Measurements from ENCODE around the gene IFI44L. TPM values are rescaled to one million over a fixed set of nuclear protein-coding genes. Genes with fewer than 3 reads are reported as not detected.

The IFI44L gene
- total RNA-seq, 4 donors from 2014 or later: 0.57 to 4.6 (median 2.2) TPM

DNA sequence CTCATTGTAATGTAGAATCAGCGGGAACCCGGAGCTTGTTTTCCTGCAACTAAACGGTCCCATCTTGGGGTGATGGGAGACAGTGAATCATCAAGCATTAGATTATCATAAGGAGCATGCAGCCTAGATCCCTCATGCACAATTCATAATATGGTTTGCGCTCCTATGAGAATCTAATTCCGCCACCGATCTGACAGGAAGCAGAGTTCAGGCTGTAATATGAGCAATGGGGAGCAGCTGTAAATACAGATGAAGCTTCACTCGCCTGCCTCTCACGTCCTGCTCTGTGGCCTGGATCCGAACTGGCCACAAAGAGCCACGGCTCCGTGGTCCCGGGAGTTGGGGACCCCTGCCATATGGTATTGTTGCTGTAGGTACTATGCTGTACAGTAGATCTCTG is 31.0 kb downstream of the IFI44L start:
- no peak for DNase-seq (ENCODE audit: low spot score in 2 of 2)

DNA sequence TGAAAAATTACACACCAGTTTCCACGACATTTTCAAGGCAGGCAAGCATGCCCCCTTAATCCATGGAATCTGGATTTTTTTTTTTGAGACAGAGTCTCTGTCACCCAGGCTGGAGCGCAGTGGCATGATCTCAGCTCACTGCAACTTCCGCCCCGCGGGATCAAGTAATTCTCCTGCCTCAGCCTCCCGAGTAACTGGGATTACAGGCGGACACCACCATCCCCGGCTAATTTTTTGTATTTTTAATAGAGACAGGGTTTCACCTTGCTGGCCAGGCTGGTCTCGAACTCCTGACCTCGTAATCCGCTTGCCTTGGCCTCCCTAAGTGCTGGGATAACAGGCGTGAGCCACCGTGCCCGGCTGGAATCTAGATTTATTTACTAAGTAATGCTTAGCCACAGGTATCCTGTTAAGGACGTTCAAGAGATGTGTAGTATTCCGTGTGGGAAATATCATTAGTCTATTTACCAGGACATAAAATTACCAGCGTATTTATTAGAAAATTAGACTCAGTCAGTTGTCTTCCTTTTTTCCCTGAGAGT is 31.8 kb downstream of the IFI44L start:
- H3K27ac ChIP-seq: no peak overlapping the region
- WGBS: 91% methylated on average over 17 of the region's 17 CpGs

More for the DNA sequence above, 31.0 kb downstream of the IFI44L start:
- Histone ChIP-seq H3K9me3 (no peaks in the 10 kb centered on the region), H3K4me1 (peaks cover 15% of the 10 kb centered on the region), H3K27ac (peak overlapping the region; percentile 36), H3K4me3 (peak overlapping the region; percentile 41), H3K27me3 (no peaks in the 10 kb centered on the region), H3K36me3 (no peaks in the 10 kb centered on the region)
- no peak for TF ChIP-seq EP300 (IDR thresholded peaks at IDR 0.05)
- TF ChIP-seq, protein P1, sequence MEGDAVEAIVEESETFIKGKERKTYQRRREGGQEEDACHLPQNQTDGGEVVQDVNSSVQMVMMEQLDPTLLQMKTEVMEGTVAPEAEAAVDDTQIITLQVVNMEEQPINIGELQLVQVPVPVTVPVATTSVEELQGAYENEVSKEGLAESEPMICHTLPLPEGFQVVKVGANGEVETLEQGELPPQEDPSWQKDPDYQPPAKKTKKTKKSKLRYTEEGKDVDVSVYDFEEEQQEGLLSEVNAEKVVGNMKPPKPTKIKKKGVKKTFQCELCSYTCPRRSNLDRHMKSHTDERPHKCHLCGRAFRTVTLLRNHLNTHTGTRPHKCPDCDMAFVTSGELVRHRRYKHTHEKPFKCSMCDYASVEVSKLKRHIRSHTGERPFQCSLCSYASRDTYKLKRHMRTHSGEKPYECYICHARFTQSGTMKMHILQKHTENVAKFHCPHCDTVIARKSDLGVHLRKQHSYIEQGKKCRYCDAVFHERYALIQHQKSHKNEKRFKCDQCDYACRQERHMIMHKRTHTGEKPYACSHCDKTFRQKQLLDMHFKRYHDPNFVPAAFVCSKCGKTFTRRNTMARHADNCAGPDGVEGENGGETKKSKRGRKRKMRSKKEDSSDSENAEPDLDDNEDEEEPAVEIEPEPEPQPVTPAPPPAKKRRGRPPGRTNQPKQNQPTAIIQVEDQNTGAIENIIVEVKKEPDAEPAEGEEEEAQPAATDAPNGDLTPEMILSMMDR (IDR thresholded peaks at IDR 0.05): no peak
- no peak for TF ChIP-seq POLR2AphosphoS5 (IDR thresholded peaks at IDR 0.05)
- TF ChIP-seq POLR2A (IDR thresholded peaks at IDR 0.05): no peak
- WGBS: 62% methylated on average over 12 of the region's 12 CpGs

DNA sequence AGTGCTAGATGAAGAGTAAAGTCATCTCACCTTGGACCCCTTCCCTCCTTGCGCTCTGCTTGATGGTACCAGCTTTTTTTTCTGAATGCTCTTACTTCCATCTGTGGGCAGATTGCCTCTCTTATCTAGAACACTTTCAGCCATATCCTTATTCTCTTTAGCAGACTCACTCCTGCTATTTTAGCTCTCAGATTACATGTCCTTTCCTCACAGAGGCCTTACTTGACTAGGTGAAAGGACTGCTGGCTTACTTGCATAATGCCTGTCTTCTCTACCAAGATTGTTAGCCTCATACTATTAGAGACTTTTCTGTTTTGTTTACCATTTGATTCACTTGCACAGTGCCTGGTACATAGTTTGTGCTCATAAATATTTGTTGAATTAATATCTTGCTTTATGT is 38.7 kb downstream of the IFI44L start:
- Histone ChIP-seq H3K9me3 (no peaks in the 10 kb centered on the region), H3K27me3 (no peaks in the 10 kb centered on the region), H3K27ac (no peak overlapping the region), H3K4me3 (no peak overlapping the region), H3K4me1 (no peaks in the 10 kb centered on the region), H3K36me3 (peaks cover 32% of the 10 kb centered on the region)
- DNase-seq (ENCODE audit: low spot score in 2 of 2): no peak
- TF ChIP-seq POLR2AphosphoS5 (IDR thresholded peaks at IDR 0.05) (no peak), EP300 (IDR thresholded peaks at IDR 0.05) (no peak), POLR2A (IDR thresholded peaks at IDR 0.05) (no peak)
- TF ChIP-seq, protein P1 (IDR thresholded peaks at IDR 0.05): no peak
- WGBS: 98% methylated on average over 1 of the region's 1 CpG

More for the DNA sequence above, 31.8 kb downstream of the IFI44L start:
- H3K4me1 ChIP-seq: peaks cover 15% of the 10 kb centered on the region
- H3K36me3 ChIP-seq: no peaks in the 10 kb centered on the region
- H3K4me3 ChIP-seq: peak overlapping the region; percentile 41
- H3K27me3 ChIP-seq: no peaks in the 10 kb centered on the region
- no peak for DNase-seq (ENCODE audit: low spot score in 2 of 2)
- TF ChIP-seq, protein P1 (IDR thresholded peaks at IDR 0.05): no peak
- TF ChIP-seq POLR2AphosphoS5 (IDR thresholded peaks at IDR 0.05) (no peak), POLR2A (IDR thresholded peaks at IDR 0.05) (no peak), EP300 (IDR thresholded peaks at IDR 0.05) (no peak)
- H3K9me3 ChIP-seq: no peaks in the 10 kb centered on the region

DNA sequence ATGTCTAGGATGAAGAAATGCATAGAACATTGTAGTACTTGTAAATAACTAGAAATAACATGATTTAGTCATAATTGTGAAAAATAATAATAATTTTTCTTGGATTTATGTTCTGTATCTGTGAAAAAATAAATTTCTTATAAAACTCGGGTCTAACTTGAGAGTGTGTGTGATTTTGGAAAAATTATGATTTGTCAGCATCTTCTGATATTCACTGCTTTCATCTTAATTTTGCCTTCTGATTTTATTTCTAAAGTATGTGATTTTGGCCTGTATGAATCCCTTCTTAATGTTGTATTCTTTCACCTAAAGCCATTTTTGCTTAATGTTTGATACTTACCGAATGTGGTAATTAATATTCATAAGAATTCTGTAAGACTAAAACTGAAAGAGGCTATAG is 43.7 kb downstream of the IFI44L start:
- H3K27ac ChIP-seq: no peak overlapping the region
- no peaks in the 10 kb centered on the region for H3K9me3 ChIP-seq
- no peaks in the 10 kb centered on the region for H3K27me3 ChIP-seq
- no peaks in the 10 kb centered on the region for H3K4me1 ChIP-seq
- TF ChIP-seq POLR2AphosphoS5 (IDR thresholded peaks at IDR 0.05) (no peak), POLR2A (IDR thresholded peaks at IDR 0.05) (no peak), EP300 (IDR thresholded peaks at IDR 0.05) (no peak)
- TF ChIP-seq, protein P1 (IDR thresholded peaks at IDR 0.05): no peak
- H3K36me3 ChIP-seq: peaks cover 29% of the 10 kb centered on the region
- DNase-seq (ENCODE audit: low spot score in 2 of 2): no peak
- no peak overlapping the region for H3K4me3 ChIP-seq
- 87% methylated on average over 2 of the region's 2 CpGs for WGBS

DNA sequence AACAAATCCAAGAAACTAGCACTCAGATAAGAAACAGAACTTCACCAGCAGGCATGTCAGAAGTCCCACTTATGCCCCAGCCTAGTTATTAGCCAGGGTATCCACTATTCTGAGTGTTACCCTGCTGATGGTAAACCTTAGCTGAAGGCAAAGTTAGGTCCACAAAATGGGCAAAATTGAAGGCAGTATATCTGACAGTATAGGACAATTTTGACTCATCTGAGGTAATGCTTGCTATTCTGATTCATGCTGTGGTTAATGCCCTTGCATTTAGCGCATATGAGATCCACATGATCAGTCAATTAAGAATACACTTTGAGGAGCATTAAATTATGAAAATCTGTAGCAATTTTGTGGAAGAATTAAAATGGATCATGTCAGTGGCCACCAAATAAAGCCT is 44.5 kb downstream of the IFI44L start:
- Histone ChIP-seq H3K9me3 (no peaks in the 10 kb centered on the region), H3K36me3 (peaks cover 22% of the 10 kb centered on the region), H3K27me3 (no peaks in the 10 kb centered on the region), H3K4me1 (no peaks in the 10 kb centered on the region), H3K27ac (no peak overlapping the region), H3K4me3 (no peak overlapping the region)
- no peak for DNase-seq (ENCODE audit: low spot score in 2 of 2)
- no peak for TF ChIP-seq POLR2AphosphoS5 (IDR thresholded peaks at IDR 0.05)
- TF ChIP-seq EP300 (IDR thresholded peaks at IDR 0.05): no peak
- TF ChIP-seq, protein P1 (IDR thresholded peaks at IDR 0.05): no peak
- TF ChIP-seq POLR2A (IDR thresholded peaks at IDR 0.05): no peak
- 79% methylated on average over 1 of the region's 1 CpG for WGBS

All from suprapubic skin (tissue), 4 donors.